ENCODE results near the gene RAET1E. TPM values are rescaled to one million over a fixed set of nuclear protein-coding genes. Genes with fewer than 3 reads are reported as not detected.
"Not testable (repeated sequence)": the region's sequence is repeated elsewhere in the genome, so short reads cannot be mapped to it uniquely, and the experiment has no call there.

Gene RAET1E, protein sequence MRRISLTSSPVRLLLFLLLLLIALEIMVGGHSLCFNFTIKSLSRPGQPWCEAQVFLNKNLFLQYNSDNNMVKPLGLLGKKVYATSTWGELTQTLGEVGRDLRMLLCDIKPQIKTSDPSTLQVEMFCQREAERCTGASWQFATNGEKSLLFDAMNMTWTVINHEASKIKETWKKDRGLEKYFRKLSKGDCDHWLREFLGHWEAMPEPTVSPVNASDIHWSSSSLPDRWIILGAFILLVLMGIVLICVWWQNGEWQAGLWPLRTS
- 0.36 and 0.88 TPM in 2 replicates for total RNA-seq

GRCh38 chr6:149897855-149898744, at the start of gene RAET1E:
TSS of gene RAET1E (minus strand) at chr6:149898113. CDS start at chr6:149890901, 7,212 bp downstream.
- H3K27me3 ChIP-seq (ENCODE audit: insufficient read depth, low read length), result no peaks in the 10 kb centered on the region
- no peak for TF ChIP-seq CTCF (IDR thresholded peaks at IDR 0.05; ENCODE audit: extremely low read depth, low read depth, low read length)
- H3K4me3 ChIP-seq (ENCODE audit: insufficient read depth, low read length), result peak within 1 kb of the TSS; percentile 69
- peak within 1 kb of the TSS; percentile 94 for H2AFZ ChIP-seq (ENCODE audit: low read length)
- no peaks in the 10 kb centered on the region for H3K9me3 ChIP-seq (ENCODE audit: low read depth, low read length)
- H3K79me2 ChIP-seq (ENCODE audit: insufficient read depth, low read length), result no peaks in the 10 kb centered on the region
- DNase-seq (ENCODE audit: insufficient read length, low spot score, missing footprints), result no peak
- no peaks in the 10 kb centered on the region for H4K20me1 ChIP-seq (ENCODE audit: insufficient read depth, low read length)
- H3K27ac ChIP-seq (ENCODE audit: low read depth, low read length), result peak within 1 kb of the TSS; percentile 64
- peak within 1 kb of the TSS; percentile 88 for H3K4me2 ChIP-seq (ENCODE audit: insufficient read depth, low read length)
- peaks cover 31% of the 10 kb centered on the region for H3K4me1 ChIP-seq (ENCODE audit: insufficient read depth, low read length)
- H3K36me3 ChIP-seq (ENCODE audit: insufficient read depth, low read length), result no peaks in the 10 kb centered on the region

- H3K27ac ChIP-seq (ENCODE audit: low read depth, low read length); H4K20me1 ChIP-seq (ENCODE audit: insufficient read depth, low read length); H3K4me2 ChIP-seq (ENCODE audit: insufficient read depth, low read length); H2AFZ ChIP-seq (ENCODE audit: low read length); H3K9me3 ChIP-seq (ENCODE audit: low read depth, low read length); DNase-seq (ENCODE audit: insufficient read length, low spot score, missing footprints); H3K79me2 ChIP-seq (ENCODE audit: insufficient read depth, low read length); H3K4me1 ChIP-seq (ENCODE audit: insufficient read depth, low read length); H3K36me3 ChIP-seq (ENCODE audit: insufficient read depth, low read length); H3K4me3 ChIP-seq (ENCODE audit: insufficient read depth, low read length): not testable (repeated sequence)
- H3K27me3 ChIP-seq (ENCODE audit: insufficient read depth, low read length), result peaks cover 19% of the 10 kb centered on the region
These were observed 49.6 kb upstream of the RAET1E start for GRCh38 chr6:149947533-149947932.

DNA sequence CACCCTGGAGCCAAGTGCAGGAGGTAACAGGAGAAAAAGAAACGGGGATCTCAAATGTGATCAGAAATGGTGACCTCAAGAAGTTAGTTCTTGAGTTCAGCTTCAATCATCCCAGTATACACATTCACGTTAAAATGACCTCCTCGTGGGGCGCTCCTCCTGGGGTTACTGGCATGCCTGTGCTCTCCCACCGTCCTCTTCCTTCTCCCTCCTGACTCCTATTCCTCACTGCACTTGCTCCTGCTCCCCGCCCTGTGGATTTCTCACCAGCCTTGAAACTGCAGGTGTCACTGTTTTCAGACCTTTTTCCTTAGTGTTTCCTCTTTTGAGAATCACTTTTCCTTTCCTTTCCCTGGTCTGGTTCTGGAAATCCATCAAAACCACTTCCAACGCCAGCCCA, 48.7 kb upstream of the RAET1E start:
- not testable (repeated sequence) for H3K4me1 ChIP-seq (ENCODE audit: insufficient read depth, low read length); H3K27ac ChIP-seq (ENCODE audit: low read depth, low read length); H3K4me3 ChIP-seq (ENCODE audit: insufficient read depth, low read length); H3K36me3 ChIP-seq (ENCODE audit: insufficient read depth, low read length); H3K9me3 ChIP-seq (ENCODE audit: low read depth, low read length); H4K20me1 ChIP-seq (ENCODE audit: insufficient read depth, low read length); H2AFZ ChIP-seq (ENCODE audit: low read length); DNase-seq (ENCODE audit: insufficient read length, low spot score, missing footprints); H3K4me2 ChIP-seq (ENCODE audit: insufficient read depth, low read length); H3K79me2 ChIP-seq (ENCODE audit: insufficient read depth, low read length)
- peaks cover 10% of the 10 kb centered on the region for H3K27me3 ChIP-seq (ENCODE audit: insufficient read depth, low read length)

DNA sequence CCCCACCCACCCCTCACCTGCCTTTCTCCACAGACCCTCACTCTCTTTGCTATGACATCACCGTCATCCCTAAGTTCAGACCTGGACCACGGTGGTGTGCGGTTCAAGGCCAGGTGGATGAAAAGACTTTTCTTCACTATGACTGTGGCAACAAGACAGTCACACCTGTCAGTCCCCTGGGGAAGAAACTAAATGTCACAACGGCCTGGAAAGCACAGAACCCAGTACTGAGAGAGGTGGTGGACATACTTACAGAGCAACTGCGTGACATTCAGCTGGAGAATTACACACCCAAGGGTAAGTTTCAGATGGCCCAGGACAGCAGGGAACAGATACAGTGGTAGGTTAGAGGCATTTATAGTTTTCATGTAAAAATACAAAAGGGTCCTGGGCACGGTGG, 47.4 kb upstream of the RAET1E start:
- not testable (repeated sequence) for H3K27ac ChIP-seq (ENCODE audit: low read depth, low read length); H3K79me2 ChIP-seq (ENCODE audit: insufficient read depth, low read length); H3K4me1 ChIP-seq (ENCODE audit: insufficient read depth, low read length); H2AFZ ChIP-seq (ENCODE audit: low read length); H3K9me3 ChIP-seq (ENCODE audit: low read depth, low read length); H3K4me2 ChIP-seq (ENCODE audit: insufficient read depth, low read length); H4K20me1 ChIP-seq (ENCODE audit: insufficient read depth, low read length); DNase-seq (ENCODE audit: insufficient read length, low spot score, missing footprints); H3K4me3 ChIP-seq (ENCODE audit: insufficient read depth, low read length); H3K27me3 ChIP-seq (ENCODE audit: insufficient read depth, low read length); H3K36me3 ChIP-seq (ENCODE audit: insufficient read depth, low read length)

DNA sequence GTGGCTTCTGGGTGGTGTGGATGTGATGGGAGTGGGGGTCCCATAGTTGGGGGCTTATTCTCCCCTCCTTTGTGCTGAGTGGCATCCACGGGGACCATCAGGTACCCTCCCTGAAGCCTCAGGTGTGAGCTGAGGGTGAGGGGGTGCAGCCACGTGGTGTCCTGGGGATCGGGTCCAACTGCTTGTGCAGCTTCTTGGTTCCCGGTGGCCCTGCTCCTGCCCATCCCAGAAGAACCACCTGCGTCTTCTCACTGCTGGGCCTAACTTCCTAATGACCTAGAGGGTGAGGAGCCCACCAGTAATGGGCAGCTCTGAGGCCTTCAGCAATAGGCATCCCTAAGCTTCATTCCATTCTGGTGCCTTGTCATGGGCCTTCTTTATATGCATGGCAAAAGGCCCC, 45.4 kb upstream of the RAET1E start:
- H3K4me3 ChIP-seq (ENCODE audit: insufficient read depth, low read length); H4K20me1 ChIP-seq (ENCODE audit: insufficient read depth, low read length); H2AFZ ChIP-seq (ENCODE audit: low read length); H3K79me2 ChIP-seq (ENCODE audit: insufficient read depth, low read length); DNase-seq (ENCODE audit: insufficient read length, low spot score, missing footprints); H3K9me3 ChIP-seq (ENCODE audit: low read depth, low read length); H3K4me2 ChIP-seq (ENCODE audit: insufficient read depth, low read length); H3K27ac ChIP-seq (ENCODE audit: low read depth, low read length); H3K36me3 ChIP-seq (ENCODE audit: insufficient read depth, low read length): not testable (repeated sequence)
- peaks cover 12% of the 10 kb centered on the region for H3K27me3 ChIP-seq (ENCODE audit: insufficient read depth, low read length)
- peaks cover 14% of the 10 kb centered on the region for H3K4me1 ChIP-seq (ENCODE audit: insufficient read depth, low read length)
